Measurements from ENCODE around the gene POMGNT2.

Gene POMGNT2

GRCh38 chr3:43132193-43132592, 26.3 kb upstream of the POMGNT2 start:
- Histone ChIP-seq H3K4me3 (ENCODE audit: low read depth, low read length) (no peak overlapping the region), H3K36me3 (no peaks in the 10 kb centered on the region), H3K27me3 (ENCODE audit: insufficient read depth, low read depth, severe bottlenecking) (no peaks in the 10 kb centered on the region), H3K9me3 (ENCODE audit: severe bottlenecking) (no peaks in the 10 kb centered on the region), H3K27ac (no peak overlapping the region)
- no peak for TF ChIP-seq CTCF (IDR thresholded peaks at IDR 0.05; ENCODE audit: low read depth, low read length)
- no peak for DNase-seq

GRCh38 chr3:43128464-43128863, 22.6 kb upstream of the POMGNT2 start:
- Histone ChIP-seq H3K9me3 (ENCODE audit: severe bottlenecking) (no peaks in the 10 kb centered on the region), H3K27me3 (ENCODE audit: insufficient read depth, low read depth, severe bottlenecking) (no peaks in the 10 kb centered on the region), H3K36me3 (no peaks in the 10 kb centered on the region), H3K4me3 (ENCODE audit: low read depth, low read length) (no peak overlapping the region), H3K27ac (no peak overlapping the region)
- DNase-seq, result no peak
- no peak for TF ChIP-seq CTCF (IDR thresholded peaks at IDR 0.05; ENCODE audit: low read depth, low read length)

GRCh38 chr3:43126536-43126935, 20.7 kb upstream of the POMGNT2 start:
- no peak for DNase-seq
- H3K9me3 ChIP-seq (ENCODE audit: severe bottlenecking), result no peaks in the 10 kb centered on the region

GRCh38 chr3:43123895-43124294, 18.0 kb upstream of the POMGNT2 start:
- TF ChIP-seq CTCF (IDR thresholded peaks at IDR 0.05; ENCODE audit: low read depth, low read length), result no peak
- no peaks in the 10 kb centered on the region for H3K36me3 ChIP-seq
- no peaks in the 10 kb centered on the region for H3K27me3 ChIP-seq (ENCODE audit: insufficient read depth, low read depth, severe bottlenecking)
- no peak overlapping the region for H3K27ac ChIP-seq
- DNase-seq, result no peak
- H3K4me3 ChIP-seq (ENCODE audit: low read depth, low read length), result no peak overlapping the region
- H3K9me3 ChIP-seq (ENCODE audit: severe bottlenecking), result no peaks in the 10 kb centered on the region

More at GRCh38 chr3:43126536-43126935, 20.7 kb upstream of the POMGNT2 start:
- Histone ChIP-seq H3K27ac (no peak overlapping the region), H3K27me3 (ENCODE audit: insufficient read depth, low read depth, severe bottlenecking) (no peaks in the 10 kb centered on the region), H3K36me3 (no peaks in the 10 kb centered on the region), H3K4me3 (ENCODE audit: low read depth, low read length) (no peak overlapping the region)
- TF ChIP-seq CTCF (IDR thresholded peaks at IDR 0.05; ENCODE audit: low read depth, low read length), result no peak

GRCh38 chr3:43120937-43121336, 15.1 kb upstream of the POMGNT2 start:
- Histone ChIP-seq H3K27ac (no peak overlapping the region), H3K36me3 (no peaks in the 10 kb centered on the region), H3K4me3 (ENCODE audit: low read depth, low read length) (no peak overlapping the region), H3K9me3 (ENCODE audit: severe bottlenecking) (no peaks in the 10 kb centered on the region), H3K27me3 (ENCODE audit: insufficient read depth, low read depth, severe bottlenecking) (no peaks in the 10 kb centered on the region)
- no peak for DNase-seq
- no peak for TF ChIP-seq CTCF (IDR thresholded peaks at IDR 0.05; ENCODE audit: low read depth, low read length)

- Histone ChIP-seq H3K9me3 (ENCODE audit: severe bottlenecking) (no peaks in the 10 kb centered on the region), H3K27me3 (ENCODE audit: insufficient read depth, low read depth, severe bottlenecking) (no peaks in the 10 kb centered on the region), H3K4me3 (ENCODE audit: low read depth, low read length) (no peak overlapping the region), H3K36me3 (no peaks in the 10 kb centered on the region), H3K27ac (no peak overlapping the region)
- TF ChIP-seq CTCF (IDR thresholded peaks at IDR 0.05; ENCODE audit: low read depth, low read length), result no peak
- DNase-seq, result no peak
Observed at GRCh38 chr3:43117257-43117656, 11.4 kb upstream of the POMGNT2 start.
